H9 (cell line): Measurements from ENCODE around the gene TMEM38A. TPM values are rescaled to one million over a fixed set of nuclear protein-coding genes. Genes with fewer than 3 reads are reported as not detected.
A peak's percentile ranks its signal among the peaks of the same experiment; 100 is the strongest.

Experiments
- DNase-seq: peaks from one replicate; pipeline ENCODE4 v3.0.0-alpha.2; 2017
- H2AFZ ChIP-seq: one replicate; pipeline ENCODE4 v1.6.1; 2013; ENCODE audit warnings: mild to moderate bottlenecking, low read length, control low read depth, moderate library complexity
- H2AK5ac ChIP-seq: 2 replicates; pipeline ENCODE4 v1.6.1; 2013; ENCODE audit warnings: low read length, control low read depth, mixed read lengths; ENCODE audit not compliant: insufficient read length
- H2BK120ac ChIP-seq: one replicate; pipeline ENCODE4 v1.6.1; 2013; ENCODE audit warnings: low read depth, mild to moderate bottlenecking, low read length, control low read depth, inconsistent platforms; ENCODE audit not compliant: poor library complexity, severe bottlenecking
- H2BK12ac ChIP-seq: 2 replicates; pipeline ENCODE4 v1.6.1; 2013; ENCODE audit warnings: low read length, control low read depth, mixed read lengths, low read depth; ENCODE audit not compliant: insufficient read length
- H2BK15ac ChIP-seq: 2 replicates; pipeline ENCODE4 v1.6.1; 2013; ENCODE audit warnings: low read depth, low read length, control low read depth
- H2BK20ac ChIP-seq: one replicate; pipeline ENCODE4 v1.6.1; 2013; ENCODE audit warnings: low read depth, mild to moderate bottlenecking, low read length, control low read depth, inconsistent platforms; ENCODE audit not compliant: poor library complexity, severe bottlenecking
- H2BK5ac ChIP-seq: 2 replicates; pipeline ENCODE4 v1.6.1; 2013; ENCODE audit warnings: low read length, control low read depth, mixed read lengths; ENCODE audit not compliant: insufficient read length
- H3K14ac ChIP-seq: 2 replicates; pipeline ENCODE4 v1.6.1; 2013; ENCODE audit warnings: low read length, control low read depth; ENCODE audit not compliant: insufficient read depth
- H3K18ac ChIP-seq: 2 replicates; pipeline ENCODE4 v1.6.1; 2013; ENCODE audit warnings: low read depth, mild to moderate bottlenecking, mixed read lengths, low read length, control low read depth; ENCODE audit not compliant: insufficient read length
- H3K23ac ChIP-seq: 2 replicates; pipeline ENCODE4 v1.6.1; 2013; ENCODE audit warnings: low read length, control low read depth, mixed read lengths, low read depth; ENCODE audit not compliant: insufficient read length
- H3K23me2 ChIP-seq: 2 replicates; pipeline ENCODE4 v1.6.1; 2013; ENCODE audit warnings: low read depth, mild to moderate bottlenecking, mixed read lengths, low read length, control low read depth; ENCODE audit not compliant: insufficient read length, poor library complexity, severe bottlenecking
- H3K27ac ChIP-seq: 2 replicates; pipeline ENCODE4 v1.5.1; 2013; ENCODE audit warnings: low read length, control low read depth, mixed read lengths, low read depth; ENCODE audit not compliant: insufficient read length
- H3K27me3 ChIP-seq: 2 replicates; pipeline ENCODE4 v1.6.1; 2013; ENCODE audit warnings: low read length, control low read depth, inconsistent platforms; ENCODE audit not compliant: insufficient read depth
- H3K4ac ChIP-seq: 2 replicates; pipeline ENCODE4 v1.6.1; 2013; ENCODE audit warnings: low read depth, mild to moderate bottlenecking, control low read depth, inconsistent platforms, low read length, moderate library complexity
- H3K4me1 ChIP-seq: 2 replicates; pipeline ENCODE4 v1.6.1; 2013; ENCODE audit warnings: low read length, control low read depth, inconsistent platforms; ENCODE audit not compliant: insufficient read depth
- H3K4me2 ChIP-seq: 2 replicates; pipeline ENCODE4 v1.6.1; 2013; ENCODE audit warnings: low read length, control low read depth, mixed read lengths; ENCODE audit not compliant: insufficient read length, insufficient read depth
- H3K56ac ChIP-seq: 2 replicates; pipeline ENCODE4 v1.6.1; 2013; ENCODE audit warnings: low read depth, mild to moderate bottlenecking, mixed read lengths, low read length, control low read depth; ENCODE audit not compliant: insufficient read length
- H3K79me1 ChIP-seq: 2 replicates; pipeline ENCODE4 v1.6.1; 2013; ENCODE audit warnings: low read depth, mild to moderate bottlenecking, moderate library complexity, low read length, control low read depth, inconsistent platforms; ENCODE audit not compliant: insufficient read depth, poor library complexity, severe bottlenecking
- H3K79me2 ChIP-seq: 2 replicates; pipeline ENCODE4 v1.6.1; 2013; ENCODE audit warnings: low read length, control low read depth, inconsistent platforms; ENCODE audit not compliant: insufficient read depth
- H3K9ac ChIP-seq: 2 replicates; pipeline ENCODE4 v1.6.1; 2013; ENCODE audit warnings: low read length, control low read depth, mixed read lengths; ENCODE audit not compliant: insufficient read length; ENCODE audit errors: extremely low read depth
- H3K9me3 ChIP-seq: one replicate; pipeline ENCODE4 v1.6.1; 2013; ENCODE audit warnings: low read depth, low read length, inconsistent platforms; ENCODE audit not compliant: control insufficient read depth
- H3T11ph ChIP-seq: one replicate; pipeline ENCODE4 v1.6.1; 2013; ENCODE audit warnings: mild to moderate bottlenecking, low read length, control low read depth, inconsistent platforms
- H4K20me1 ChIP-seq: one replicate; pipeline ENCODE4 v1.6.1; 2013; ENCODE audit not compliant: control insufficient read depth, insufficient read length, insufficient read depth
- H4K5ac ChIP-seq: 2 replicates; pipeline ENCODE4 v1.6.1; 2013; ENCODE audit warnings: low read depth, mild to moderate bottlenecking, mixed read lengths, low read length, control low read depth; ENCODE audit not compliant: insufficient read length
- H4K8ac ChIP-seq: replicated peaks from 2 replicates; pipeline ENCODE4 v1.6.1; 2013; ENCODE audit warnings: low read length, control low read depth, mixed read lengths, low read depth; ENCODE audit not compliant: insufficient read length
- H4K91ac ChIP-seq: 2 replicates; pipeline ENCODE4 v1.6.1; 2013; ENCODE audit warnings: low read depth, mild to moderate bottlenecking, moderate library complexity, mixed read lengths, low read length, control low read depth; ENCODE audit not compliant: insufficient read length
- H3K27ac Mint-ChIP-seq, 3 experiments: 2 replicates in 2 of 3; 3 replicates in 1 of 3; pipeline ENCODE4 v1.8.0; 2020 to 2021; ENCODE audit warnings: mixed read lengths in 3 of 3, mild to moderate bottlenecking in 1 of 3, moderate library complexity in 1 of 3
- H3K27me3 Mint-ChIP-seq: 2 replicates; pipeline ENCODE4 v1.8.0; 2021; ENCODE audit warnings: low read depth, mild to moderate bottlenecking, moderate library complexity, mixed read lengths
- H3K36me3 Mint-ChIP-seq, 3 experiments: 2 replicates in 2 of 3; 3 replicates in 1 of 3; pipeline ENCODE4 v1.8.0; 2020 to 2021; ENCODE audit warnings: low read depth in 3 of 3, mixed read lengths in 3 of 3; ENCODE audit not compliant: insufficient read depth in 1 of 3
- H3K4me1 Mint-ChIP-seq, 2 experiments: 2 replicates each; pipeline ENCODE4 v1.8.0; 2020; ENCODE audit warnings: mixed read lengths in 2 of 2
- H3K4me3 Mint-ChIP-seq, 2 experiments: 2 replicates in 1 of 2; 3 replicates in 1 of 2; pipeline ENCODE4 v1.8.0; 2020 to 2021; ENCODE audit warnings: mild to moderate bottlenecking in 2 of 2, mixed read lengths in 2 of 2, moderate library complexity in 1 of 2
- H3K9me3 Mint-ChIP-seq, 2 experiments: 2 replicates in 1 of 2; 3 replicates in 1 of 2; pipeline ENCODE4 v1.8.0; 2020; ENCODE audit warnings: mild to moderate bottlenecking in 2 of 2, mixed read lengths in 2 of 2, moderate library complexity in 1 of 2
- CTCF ChIP-seq: fragments of 200-600 bp; sonication (generic); conservative IDR thresholded peaks from 3 replicates; pipeline ENCODE4 v1.8.0; 2021; ENCODE audit warnings: antibody characterized with exemption, mild to moderate bottlenecking
- WGBS: extraction: QIAGEN DNeasy Blood & Tissue Kit; methylation state at CpG from one replicate; pipeline ENCODE4 v1.1.7; 2013; ENCODE audit warnings: missing lambda C conversion rate, low lambda C conversion rate, mixed read lengths; ENCODE audit not compliant: insufficient read length; ENCODE audit errors: extremely low coverage; 5-methylcytosine and 5-hydroxymethylcytosine counted together
- total RNA-seq: library from RNA; stranded (reverse); gene quantifications from 2 replicates; pipeline ENCODE4 v1.2.1, GENCODE V29; 2021

The TMEM38A gene
- total RNA-seq, 1 experiment from 2014 or later = 7.4 TPM

- Histone ChIP-seq H2BK5ac (no peak overlapping the region), H2AK5ac (no peak overlapping the region), H3K9ac (no peak overlapping the region), H3K9me3 (no peaks in the 10 kb centered on the region), H4K5ac (no peak overlapping the region), H3K18ac (no peak overlapping the region), H4K8ac (no peak overlapping the region), H2BK15ac (no peak overlapping the region), H3K79me1 (peaks cover 14% of the 10 kb centered on the region), H3K56ac (no peak overlapping the region), H4K91ac (no peak overlapping the region), H4K20me1 (no peaks in the 10 kb centered on the region), H2AFZ (no peak overlapping the region), H2BK20ac (no peak overlapping the region), H3K4me1 (no peaks in the 10 kb centered on the region), H3K27ac (no peak overlapping the region), H3T11ph (no peak overlapping the region), H2BK120ac (no peak overlapping the region), H3K4me2 (no peak overlapping the region), H3K23me2 (no peaks in the 10 kb centered on the region), H3K4ac (no peak overlapping the region), H3K79me2 (no peaks in the 10 kb centered on the region), H3K27me3 (no peaks in the 10 kb centered on the region), H3K14ac (no peak overlapping the region), H3K23ac (no peak overlapping the region), H2BK12ac (no peak overlapping the region)
- no peak overlapping the region for H3K4me3 Mint-ChIP-seq
- H3K27ac Mint-ChIP-seq = peak overlapping the region in 1 of 3 experiments; percentile 26; a peak in 1 of 7 replicates
- peaks cover 42 to 86% (median 82%) of the 10 kb centered on the region in 3 experiments for H3K36me3 Mint-ChIP-seq
- H3K27me3 Mint-ChIP-seq = no peaks in the 10 kb centered on the region
- WGBS = no CpG with 5 or more reads among the region's 9 CpGs
- no peak for TF ChIP-seq CTCF
- H3K9me3 Mint-ChIP-seq = no peaks in the 10 kb centered on the region; a peak in 1 of 5 replicates
- no peak for DNase-seq
- no peaks in the 10 kb centered on the region for H3K4me1 Mint-ChIP-seq
Measured at GRCh38 chr19:16649734-16650133, 11.2 kb upstream of the TMEM38A start.
